ENCODE data around the gene SMIM30. TPM values are rescaled to one million over a fixed set of nuclear protein-coding genes. Genes with fewer than 3 reads are reported as not detected.
A peak's percentile ranks its signal among the peaks of the same experiment; 100 is the strongest.

SMIM30 gene
- total RNA-seq, 1 donor from 2014 or later: 112 TPM

DNA sequence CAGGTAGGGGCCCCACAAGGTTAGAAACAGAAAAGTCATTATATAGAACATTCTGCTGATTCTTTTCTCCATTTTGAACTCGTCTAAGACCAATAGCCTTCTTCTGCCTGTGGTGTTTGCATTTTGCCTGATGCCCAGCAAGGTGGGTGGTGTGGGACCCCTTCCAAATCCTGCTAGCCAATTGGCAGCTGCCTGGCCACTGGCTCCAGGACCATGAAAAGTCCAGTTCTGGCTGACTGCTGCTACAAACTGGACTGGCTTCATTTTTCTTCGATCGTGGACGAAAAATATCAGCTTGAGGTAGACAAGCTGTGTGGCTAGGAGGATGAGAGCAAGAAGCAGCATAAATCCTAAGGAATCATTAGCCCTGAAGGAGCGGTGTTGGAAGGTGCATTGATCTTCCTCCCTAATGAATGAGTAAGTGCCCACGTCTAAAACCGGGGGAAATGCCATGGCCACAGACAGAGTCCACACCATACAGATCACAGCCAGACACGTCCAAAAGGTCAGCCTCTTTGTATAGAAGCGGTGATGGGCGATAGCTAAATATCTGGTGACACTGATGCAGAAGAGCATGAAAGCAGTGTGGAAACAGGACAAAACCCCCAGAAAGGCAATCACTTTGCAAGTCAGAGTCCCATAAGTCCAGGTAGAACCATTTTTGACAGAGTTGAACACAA, 34.4 kb downstream of the SMIM30 start:
- Histone ChIP-seq H3K79me2 (ENCODE audit: low read depth) (no peaks in the 10 kb centered on the region), H3K9me3 (ENCODE audit: low read depth) (no peaks in the 10 kb centered on the region), H3K9ac (no peak overlapping the region), H2AFZ (replicated peaks) (peak overlapping the region; percentile 41), H3K4me1 (peaks cover 43% of the 10 kb centered on the region), H3K27me3 (peaks cover 51% of the 10 kb centered on the region), H3K36me3 (no peaks in the 10 kb centered on the region), H3K27ac (peak overlapping the region; percentile 51), H3K4me2 (peak overlapping the region; percentile 75), H3F3A (ENCODE audit: low read depth) (peaks cover 16% of the 10 kb centered on the region), H4K20me1 (ENCODE audit: low read depth) (no peaks in the 10 kb centered on the region), H3K4me3 (peak overlapping the region; percentile 20)
- no peak overlapping the region for H3K4me3 Mint-ChIP-seq
- peaks cover 45% of the 10 kb centered on the region for H3K4me1 Mint-ChIP-seq
- H3K9me3 Mint-ChIP-seq: no peaks in the 10 kb centered on the region
- H3K27ac Mint-ChIP-seq: peak overlapping the region; percentile 85
- no peaks in the 10 kb centered on the region for H3K27me3 Mint-ChIP-seq (ENCODE audit: insufficient read depth, low read depth)
- DNase-seq (ENCODE audit: low spot score): no peak
- H3K36me3 Mint-ChIP-seq: no peaks in the 10 kb centered on the region
- TF ChIP-seq EZH2phosphoT487 (IDR thresholded peaks at IDR 0.05) (no peak), EZH2 (IDR thresholded peaks at IDR 0.05) (no peak)
- TF ChIP-seq, protein P1, sequence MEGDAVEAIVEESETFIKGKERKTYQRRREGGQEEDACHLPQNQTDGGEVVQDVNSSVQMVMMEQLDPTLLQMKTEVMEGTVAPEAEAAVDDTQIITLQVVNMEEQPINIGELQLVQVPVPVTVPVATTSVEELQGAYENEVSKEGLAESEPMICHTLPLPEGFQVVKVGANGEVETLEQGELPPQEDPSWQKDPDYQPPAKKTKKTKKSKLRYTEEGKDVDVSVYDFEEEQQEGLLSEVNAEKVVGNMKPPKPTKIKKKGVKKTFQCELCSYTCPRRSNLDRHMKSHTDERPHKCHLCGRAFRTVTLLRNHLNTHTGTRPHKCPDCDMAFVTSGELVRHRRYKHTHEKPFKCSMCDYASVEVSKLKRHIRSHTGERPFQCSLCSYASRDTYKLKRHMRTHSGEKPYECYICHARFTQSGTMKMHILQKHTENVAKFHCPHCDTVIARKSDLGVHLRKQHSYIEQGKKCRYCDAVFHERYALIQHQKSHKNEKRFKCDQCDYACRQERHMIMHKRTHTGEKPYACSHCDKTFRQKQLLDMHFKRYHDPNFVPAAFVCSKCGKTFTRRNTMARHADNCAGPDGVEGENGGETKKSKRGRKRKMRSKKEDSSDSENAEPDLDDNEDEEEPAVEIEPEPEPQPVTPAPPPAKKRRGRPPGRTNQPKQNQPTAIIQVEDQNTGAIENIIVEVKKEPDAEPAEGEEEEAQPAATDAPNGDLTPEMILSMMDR (IDR thresholded peaks at IDR 0.05): no peak

DNA sequence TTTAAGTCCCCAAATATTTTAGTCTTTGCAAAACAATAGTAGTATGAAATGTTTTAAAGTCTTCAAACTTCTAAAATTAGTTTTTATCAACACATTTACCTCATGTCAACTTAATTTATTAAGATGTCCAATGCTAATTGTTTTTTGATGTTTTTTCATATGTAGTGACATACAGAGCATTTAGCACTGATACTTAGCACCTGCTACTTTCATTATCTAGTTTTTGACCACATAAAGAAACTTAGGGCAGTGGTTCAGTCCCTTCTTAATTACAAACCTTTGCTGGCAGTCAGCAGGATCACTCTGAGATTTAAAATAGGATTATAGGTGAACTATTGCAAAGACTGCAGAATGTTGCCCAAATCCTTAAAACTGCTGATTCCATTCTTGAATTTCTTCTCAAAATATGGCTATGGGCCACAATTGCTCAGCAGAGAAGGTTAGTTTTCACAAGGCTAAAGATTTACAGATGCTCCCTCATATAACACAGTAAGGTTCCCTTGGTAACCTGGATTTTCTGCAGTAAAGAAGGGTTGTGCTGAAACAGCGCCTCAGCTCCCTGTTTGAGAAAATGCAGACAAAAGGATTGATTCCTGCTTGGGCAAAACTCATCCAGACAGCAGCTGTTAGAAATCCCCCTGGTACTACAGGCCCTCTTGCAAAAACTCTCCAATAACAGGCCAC, 35.1 kb downstream of the SMIM30 start:
- peaks cover 43% of the 10 kb centered on the region for H3K4me1 ChIP-seq
- H3K36me3 ChIP-seq: no peaks in the 10 kb centered on the region
- Mint-ChIP-seq H3K27me3 (ENCODE audit: insufficient read depth, low read depth) (no peaks in the 10 kb centered on the region), H3K27ac (peak overlapping the region; percentile 85), H3K9me3 (no peaks in the 10 kb centered on the region), H3K4me3 (no peak overlapping the region), H3K36me3 (no peaks in the 10 kb centered on the region), H3K4me1 (peaks cover 45% of the 10 kb centered on the region)
- peak overlapping the region; percentile 51 for H3K27ac ChIP-seq
- peaks cover 58% of the 10 kb centered on the region for H3K27me3 ChIP-seq
- peaks cover 16% of the 10 kb centered on the region for H3F3A ChIP-seq (ENCODE audit: low read depth)
- no peaks in the 10 kb centered on the region for H3K79me2 ChIP-seq (ENCODE audit: low read depth)
- no peaks in the 10 kb centered on the region for H3K9me3 ChIP-seq (ENCODE audit: low read depth)
- no peak for TF ChIP-seq EZH2 (IDR thresholded peaks at IDR 0.05)
- TF ChIP-seq, protein P1 (IDR thresholded peaks at IDR 0.05): no peak
- TF ChIP-seq EZH2phosphoT487 (IDR thresholded peaks at IDR 0.05): no peak
- peak overlapping the region; percentile 20 for H3K4me3 ChIP-seq
- peak; percentile 64 for DNase-seq (ENCODE audit: low spot score)
- peak overlapping the region; percentile 75 for H3K4me2 ChIP-seq
- H4K20me1 ChIP-seq (ENCODE audit: low read depth): no peaks in the 10 kb centered on the region
- H3K9ac ChIP-seq: no peak overlapping the region
- peak overlapping the region; percentile 41 for H2AFZ ChIP-seq (replicated peaks)

DNA sequence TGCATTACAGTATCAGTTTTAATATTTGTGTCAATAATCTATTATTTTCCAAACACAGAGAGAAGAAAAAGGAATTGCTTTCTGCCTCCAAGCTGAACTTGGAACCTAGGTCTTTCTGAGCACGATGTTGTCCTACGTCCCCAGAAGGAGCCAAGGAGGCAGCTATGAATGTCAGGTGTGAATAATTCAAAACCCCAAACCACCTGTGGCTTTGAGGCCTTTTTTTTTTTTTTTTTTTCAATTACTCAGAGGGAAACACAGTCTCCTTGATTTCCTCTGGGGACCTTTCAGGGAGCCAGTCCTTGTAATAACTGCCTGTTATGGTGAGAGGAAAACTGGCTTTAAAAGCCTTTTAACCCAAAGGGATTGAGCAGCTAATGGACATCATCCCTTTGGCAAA, 40.0 kb downstream of the SMIM30 start:
- no peak overlapping the region for H3K4me2 ChIP-seq
- no peaks in the 10 kb centered on the region for H3K79me2 ChIP-seq (ENCODE audit: low read depth)
- TF ChIP-seq, protein P1 (IDR thresholded peaks at IDR 0.05): no peak
- TF ChIP-seq EZH2 (IDR thresholded peaks at IDR 0.05): no peak
- no peak for TF ChIP-seq EZH2phosphoT487 (IDR thresholded peaks at IDR 0.05)
- no peak overlapping the region for H3K27ac Mint-ChIP-seq
- peaks cover 91% of the 10 kb centered on the region for H3K27me3 ChIP-seq
- H3K36me3 ChIP-seq: no peaks in the 10 kb centered on the region
- peaks cover 7% of the 10 kb centered on the region for H3F3A ChIP-seq (ENCODE audit: low read depth)
- no peak for DNase-seq (ENCODE audit: low spot score)
- H3K4me1 Mint-ChIP-seq: peaks cover 19% of the 10 kb centered on the region
- H3K27me3 Mint-ChIP-seq (ENCODE audit: insufficient read depth, low read depth): no peaks in the 10 kb centered on the region
- no peak overlapping the region for H3K27ac ChIP-seq
- H3K4me3 Mint-ChIP-seq: no peak overlapping the region
- no peaks in the 10 kb centered on the region for H3K9me3 ChIP-seq (ENCODE audit: low read depth)
- no peak overlapping the region for H3K4me3 ChIP-seq
- no peaks in the 10 kb centered on the region for H3K36me3 Mint-ChIP-seq
- H3K4me1 ChIP-seq: peaks cover 16% of the 10 kb centered on the region
- no peaks in the 10 kb centered on the region for H3K9me3 Mint-ChIP-seq
- no peak overlapping the region for H3K9ac ChIP-seq
- no peaks in the 10 kb centered on the region for H4K20me1 ChIP-seq (ENCODE audit: low read depth)
- no peak overlapping the region for H2AFZ ChIP-seq (replicated peaks)

Measured in neural progenitor cell (in vitro differentiated cells).